DMS153 treated with DMSO at 0.1 percent for 48 hours (cell line): Measurements from ENCODE around the gene NTSR1.

Experiments used
- DNase-seq: peaks from one replicate; lab custom pipeline; 2025; ENCODE audit not compliant: unreplicated experiment; lab: John Stamatoyannopoulos, UW

NTSR1 gene

GRCh38 chr20:62724692-62725595 lies 16.3 kb downstream of the NTSR1 start:
- no peak for DNase-seq

- no peak for DNase-seq
Observed at GRCh38 chr20:62725596-62726268, 17.1 kb downstream of the NTSR1 start.

- no peak for DNase-seq
Observed at GRCh38 chr20:62726276-62726675, 17.6 kb downstream of the NTSR1 start.

GRCh38 chr20:62726716-62727583 lies 18.3 kb downstream of the NTSR1 start:
- DNase-seq = no peak

GRCh38 chr20:62727584-62728027 lies 19.0 kb downstream of the NTSR1 start:
- no peak for DNase-seq

- no peak for DNase-seq
Observed at GRCh38 chr20:62728028-62728780, 19.6 kb downstream of the NTSR1 start.

- no peak for DNase-seq
Observed at GRCh38 chr20:62728781-62729300, 20.2 kb downstream of the NTSR1 start.

GRCh38 chr20:62730481-62730880 lies 21.8 kb downstream of the NTSR1 start:
- no peak for DNase-seq

GRCh38 chr20:62732031-62732760 lies 23.6 kb downstream of the NTSR1 start:
- no peak for DNase-seq

- no peak for DNase-seq
Observed at GRCh38 chr20:62732842-62733525, 24.3 kb downstream of the NTSR1 start.

- DNase-seq = no peak
Observed at GRCh38 chr20:62733526-62733842, 24.8 kb downstream of the NTSR1 start.

GRCh38 chr20:62733891-62734290 lies 25.3 kb downstream of the NTSR1 start:
- no peak for DNase-seq

GRCh38 chr20:62734326-62734725 lies 25.7 kb downstream of the NTSR1 start:
- DNase-seq = no peak

GRCh38 chr20:62734881-62735280 lies 26.2 kb downstream of the NTSR1 start:
- no peak for DNase-seq

GRCh38 chr20:62735331-62735821 lies 26.7 kb downstream of the NTSR1 start:
- DNase-seq = no peak

- no peak for DNase-seq
Observed at GRCh38 chr20:62736026-62736406, 27.4 kb downstream of the NTSR1 start.

GRCh38 chr20:62736407-62737071 lies 27.9 kb downstream of the NTSR1 start:
- no peak for DNase-seq

GRCh38 chr20:62737271-62737811 lies 28.7 kb downstream of the NTSR1 start:
- DNase-seq = no peak
